ENCODE data around the gene PBLD.
"Not testable (repeated sequence)": the region's sequence is repeated elsewhere in the genome, so short reads cannot be mapped to it uniquely, and the experiment has no call there.

Gene PBLD

DNA sequence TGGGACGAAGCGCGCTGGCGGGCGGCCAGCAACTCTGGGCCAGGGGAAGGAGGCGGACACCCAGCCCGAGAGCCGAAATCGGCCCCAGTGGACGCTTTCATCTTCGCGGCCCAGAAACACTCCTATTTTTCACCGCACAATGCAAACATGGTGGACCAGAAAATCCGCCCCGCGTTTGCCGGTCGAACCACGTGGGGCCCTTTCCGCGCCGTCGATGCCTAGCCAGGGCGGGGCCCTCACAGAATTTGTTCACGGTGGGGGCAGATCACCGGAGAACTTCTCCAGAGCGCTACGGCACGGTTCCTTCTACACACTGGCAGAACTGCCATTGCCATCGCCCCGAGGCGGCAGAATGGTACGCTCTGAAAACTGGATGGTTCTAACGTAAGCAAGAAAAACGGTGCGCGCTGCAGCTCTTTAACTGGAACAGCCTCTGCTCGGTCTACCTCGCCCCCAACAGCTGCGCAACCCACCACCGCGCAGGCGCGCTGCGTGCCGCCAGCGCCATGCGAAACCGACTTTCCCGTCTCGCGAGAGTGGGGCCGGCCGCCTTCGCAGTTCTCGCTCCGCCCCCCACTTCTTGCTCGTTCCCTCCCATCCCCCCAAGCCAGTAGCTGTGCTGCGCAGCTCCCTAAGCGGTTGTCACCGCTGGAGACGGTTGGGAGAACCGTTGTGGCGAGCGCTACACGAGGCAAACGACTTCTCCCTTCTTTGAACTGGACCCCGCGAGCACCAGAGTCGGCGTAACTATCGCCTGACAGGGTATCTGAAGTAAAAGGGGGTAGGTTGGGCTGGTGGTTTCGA lies 1.1 kb downstream of the PBLD start, which contains the start of gene HNRNPH3:
HNRNPH3 (plus strand) TSS at position 610 of the 804 bp plus-strand sequence. CDS start 5,158 bp downstream, outside the sequence.
- in situ Hi-C loops (cut with HindIII; ENCODE audit: low sequenced_read_pairs), result no loop called here

DNA sequence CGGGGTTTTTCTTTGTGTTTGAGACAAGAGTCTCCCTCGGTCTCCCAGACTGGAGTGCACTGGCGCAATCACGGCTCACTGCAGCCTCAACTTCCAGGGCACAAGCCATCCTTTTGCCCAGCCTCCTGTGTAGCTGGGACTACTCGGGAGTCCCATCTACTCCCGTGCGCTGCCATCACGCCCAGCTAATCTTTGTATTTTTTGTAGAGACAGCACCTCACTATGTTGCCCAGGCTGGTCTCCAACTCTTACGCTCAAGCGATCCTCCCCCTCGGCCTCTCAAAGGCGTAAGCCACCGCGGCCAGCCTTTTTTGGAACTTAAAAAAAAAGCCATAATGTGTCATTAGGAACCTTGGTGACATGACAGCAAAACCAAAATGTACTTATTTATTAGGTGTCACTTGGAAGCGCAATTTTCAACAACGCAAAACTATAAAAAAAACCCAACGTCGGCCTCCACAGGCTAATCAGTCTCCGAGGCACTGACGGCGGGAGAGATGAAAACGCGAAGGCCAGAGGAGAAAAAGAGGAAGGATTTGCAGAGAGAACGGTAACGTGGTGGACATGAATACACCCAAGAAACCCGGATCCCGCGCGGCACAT lies 1.8 kb downstream of the PBLD start:
- in situ Hi-C loops (cut with HindIII; ENCODE audit: low sequenced_read_pairs), result no loop called here

DNA sequence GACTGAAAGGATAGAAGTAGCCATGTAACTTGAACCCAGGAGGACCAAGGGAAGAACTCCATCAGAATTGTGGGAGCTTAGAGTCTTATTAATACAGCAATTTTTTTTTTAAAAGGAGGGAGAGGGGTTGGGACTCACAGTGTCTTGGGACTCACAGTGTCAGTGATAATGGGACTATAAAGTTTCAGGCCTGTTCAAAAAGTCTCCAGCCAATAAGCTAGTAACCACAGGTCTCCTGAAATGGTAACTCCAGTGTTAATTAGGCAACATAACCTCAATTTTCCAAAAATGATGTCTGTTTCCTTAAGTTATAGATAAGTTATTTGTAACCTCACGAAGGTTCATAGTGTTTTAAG lies 3.2 kb downstream of the PBLD start:
- in situ Hi-C loops (cut with HindIII; ENCODE audit: low sequenced_read_pairs), result no loop called here

DNA sequence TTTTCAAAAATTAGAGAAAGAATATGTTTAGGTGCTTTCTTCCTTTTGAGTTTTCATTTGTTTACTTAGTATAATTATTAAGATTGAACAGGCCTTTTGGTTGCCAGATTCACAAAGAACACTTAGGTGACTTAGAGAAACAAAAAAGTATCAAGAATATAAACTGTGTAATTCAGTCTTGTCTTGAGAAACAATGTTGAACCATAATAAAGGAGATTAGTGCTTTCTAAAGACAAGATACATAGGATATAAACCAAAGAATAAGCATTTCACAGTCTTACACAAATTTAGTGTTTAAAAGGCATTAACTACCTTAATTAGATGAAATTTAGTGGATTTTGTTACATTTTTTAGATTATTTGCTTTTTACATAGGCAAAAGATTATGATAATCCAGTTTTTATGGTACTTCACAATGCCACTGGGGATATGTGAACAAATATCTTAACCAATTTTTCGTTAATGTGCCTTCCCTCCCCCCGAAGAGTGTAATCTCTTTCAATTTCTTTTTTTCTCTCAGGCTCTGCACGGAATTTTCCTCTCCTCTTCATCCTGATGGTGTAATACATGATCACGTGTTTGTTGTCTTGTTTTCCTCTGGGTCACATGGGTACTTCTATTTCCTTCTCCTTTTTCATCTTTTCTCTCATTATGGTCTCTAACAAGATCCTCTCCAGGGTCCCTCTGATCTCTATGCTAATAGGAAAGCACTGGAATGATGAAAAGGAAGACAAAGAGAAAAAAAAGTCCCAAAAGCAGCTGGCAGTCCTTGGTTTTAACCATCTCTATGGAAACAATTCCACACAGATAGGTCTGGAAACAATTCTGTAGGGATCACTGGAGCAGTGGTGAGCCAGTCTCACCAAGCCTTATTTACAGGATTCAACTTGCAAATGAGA lies 4.6 kb downstream of the PBLD start:
- in situ Hi-C loops (cut with HindIII; ENCODE audit: low sequenced_read_pairs), result no loop called here

DNA sequence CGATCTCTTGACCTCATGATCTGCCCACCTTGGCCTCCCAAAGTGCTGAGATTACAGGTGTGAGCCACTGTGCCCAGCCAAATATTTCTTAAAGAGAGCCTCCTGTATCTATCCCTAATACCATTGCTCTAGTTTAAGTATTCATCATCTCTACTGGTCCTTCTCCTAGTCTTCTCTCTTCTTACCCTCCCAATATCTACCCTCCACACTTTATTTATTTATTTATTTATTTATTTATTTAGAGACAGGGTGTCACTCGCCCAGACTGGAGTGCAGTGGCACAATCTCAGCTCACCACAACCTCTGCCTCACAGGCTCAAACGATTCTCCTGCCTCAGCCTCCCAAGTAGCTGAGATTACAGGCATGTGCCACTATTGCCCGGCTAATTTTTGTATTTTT lies 8.3 kb downstream of the PBLD start:
- in situ Hi-C loops (cut with HindIII; ENCODE audit: low sequenced_read_pairs), result not testable (repeated sequence)

DNA sequence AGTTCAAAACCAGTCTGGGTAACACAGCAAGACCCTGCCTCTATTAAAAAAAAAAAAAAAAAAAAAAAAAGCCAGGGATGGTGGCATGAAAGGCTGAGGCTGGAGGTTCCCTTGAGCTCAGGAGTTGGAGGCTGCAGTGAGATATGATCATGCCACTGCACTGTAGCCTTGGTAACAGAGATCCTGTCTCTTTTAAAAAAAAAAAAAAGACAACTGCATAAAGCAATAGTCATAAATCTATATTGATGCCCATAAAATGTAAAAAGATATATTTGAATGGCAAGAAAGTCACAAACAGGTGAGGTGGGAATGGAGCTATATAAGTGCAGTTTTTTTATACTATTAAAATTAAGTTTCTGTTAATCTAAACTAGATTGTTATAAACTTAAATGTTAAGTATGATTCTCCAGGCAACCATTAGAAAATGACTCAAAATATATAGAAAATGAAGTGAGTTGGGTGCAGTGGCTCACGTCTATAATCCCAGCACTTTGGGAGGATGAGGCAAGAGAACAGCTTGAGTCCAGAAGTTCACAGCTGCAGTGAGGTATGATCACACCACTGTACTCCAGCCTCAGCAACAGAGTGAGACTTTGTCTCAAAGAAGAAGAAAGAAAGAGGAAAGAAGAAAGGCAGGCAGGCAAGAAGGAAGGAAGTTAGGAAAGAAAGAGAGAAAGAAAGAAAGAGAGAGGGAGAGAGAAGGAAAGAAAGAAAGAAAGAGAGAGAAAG lies 14.2 kb downstream of the PBLD start:
- in situ Hi-C loops (cut with HindIII; ENCODE audit: low sequenced_read_pairs), result no loop called here

DNA sequence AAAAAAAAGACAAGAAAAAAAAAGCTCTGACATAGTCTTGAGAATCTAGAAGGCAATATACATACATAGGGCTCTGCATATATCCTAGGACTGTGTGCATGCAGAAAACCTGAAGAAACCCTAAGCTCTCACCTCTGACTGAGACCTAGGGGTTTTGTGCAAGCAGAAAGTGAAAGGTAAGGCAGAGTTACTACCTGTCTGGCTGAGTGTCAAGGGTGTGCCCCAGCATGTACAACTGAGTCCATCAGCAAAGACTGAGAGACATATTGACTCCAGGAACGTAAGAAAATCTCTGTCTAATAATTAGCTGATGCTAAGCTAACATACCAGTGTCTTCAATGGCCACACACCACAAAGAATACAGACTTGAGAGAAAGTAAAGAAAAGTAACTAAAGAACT lies 17.1 kb downstream of the PBLD start:
- in situ Hi-C loops (cut with HindIII; ENCODE audit: low sequenced_read_pairs), result no loop called here

DNA sequence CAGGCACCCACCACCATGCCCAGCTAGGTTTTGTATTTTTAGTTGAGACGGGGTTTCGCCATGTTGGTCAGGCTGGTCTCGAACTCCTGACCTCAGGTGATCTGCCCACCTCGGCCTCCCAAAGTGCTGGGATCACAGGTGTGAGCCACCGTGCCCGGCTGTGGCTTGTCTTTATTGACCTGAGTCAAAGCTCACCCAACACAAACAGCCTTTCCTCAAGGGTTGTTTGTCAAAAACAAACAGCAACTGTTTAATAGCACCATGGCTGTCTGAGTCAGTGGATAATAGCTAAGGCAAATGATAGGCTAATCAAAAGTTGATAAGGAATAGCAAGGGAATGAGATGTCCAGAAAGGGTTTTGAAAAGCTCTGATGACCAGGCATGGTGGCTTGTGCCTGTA lies 17.8 kb downstream of the PBLD start:
- in situ Hi-C loops (cut with HindIII; ENCODE audit: low sequenced_read_pairs), result not testable (repeated sequence)

DNA sequence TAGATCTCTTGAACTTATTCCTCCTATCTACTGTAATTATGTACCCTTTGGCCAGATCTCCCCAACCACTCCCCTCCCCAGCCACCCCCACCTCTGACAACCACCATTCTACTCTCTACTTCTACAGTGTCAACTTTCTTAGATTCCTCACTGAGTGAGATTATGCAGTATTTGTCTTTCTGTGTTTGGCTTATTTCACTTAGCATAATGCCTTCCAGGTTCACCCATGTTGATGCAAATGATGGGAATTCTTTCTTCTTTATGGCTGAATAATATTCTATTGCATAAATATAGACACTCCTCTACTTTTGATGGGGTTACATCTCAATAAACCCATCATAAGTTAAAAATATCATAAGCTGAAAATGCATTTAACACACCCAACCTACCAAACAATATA lies 22.2 kb downstream of the PBLD start:
- in situ Hi-C loops (cut with HindIII; ENCODE audit: low sequenced_read_pairs), result no loop called here

DNA sequence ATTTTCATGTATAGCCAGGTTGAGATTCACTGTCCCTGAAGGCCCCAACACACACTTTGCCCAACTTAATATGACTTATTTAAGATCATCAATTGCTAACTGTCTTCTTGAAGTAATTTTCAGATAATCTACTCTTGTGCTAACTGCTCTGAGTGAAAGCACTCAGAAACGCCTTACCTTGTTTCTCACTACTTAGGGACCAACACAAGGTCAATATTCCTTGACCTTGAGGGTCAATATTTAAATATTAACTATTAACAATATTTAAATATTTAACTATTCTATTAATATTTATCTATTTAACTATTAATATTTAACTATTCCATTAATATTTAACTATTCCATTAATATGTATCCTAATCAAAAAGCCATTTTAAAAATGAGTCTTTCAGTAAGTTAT lies 26.9 kb downstream of the PBLD start:
- in situ Hi-C loops (cut with HindIII; ENCODE audit: low sequenced_read_pairs), result no loop called here

DNA sequence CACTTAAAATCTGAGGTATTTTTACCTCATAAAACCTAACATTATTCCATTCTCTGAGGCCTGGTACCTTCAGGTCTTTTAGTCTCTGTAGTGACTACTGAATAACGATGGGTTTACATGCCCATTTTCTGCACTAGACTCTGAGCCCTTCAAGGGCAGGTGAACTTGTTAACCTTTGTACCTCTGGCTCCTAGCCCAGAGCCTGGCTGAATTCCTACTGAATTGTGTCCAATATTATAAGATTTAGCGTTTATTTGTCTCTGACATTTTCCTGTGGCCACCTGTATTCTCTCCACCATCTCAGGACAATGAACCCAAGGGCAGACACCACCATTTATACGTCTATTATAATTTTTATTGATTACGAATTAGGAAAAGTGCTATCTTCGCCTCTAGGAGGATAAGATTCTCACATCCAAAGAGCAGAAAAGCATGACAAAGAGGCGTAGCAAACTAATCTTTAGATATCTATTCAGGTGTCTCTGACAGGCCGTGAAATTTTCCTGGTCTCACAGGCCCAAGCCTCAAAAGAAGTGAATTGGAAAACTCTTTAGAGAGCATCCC lies 28.8 kb downstream of the PBLD start:
- in situ Hi-C loops (cut with HindIII; ENCODE audit: low sequenced_read_pairs), result no loop called here

DNA sequence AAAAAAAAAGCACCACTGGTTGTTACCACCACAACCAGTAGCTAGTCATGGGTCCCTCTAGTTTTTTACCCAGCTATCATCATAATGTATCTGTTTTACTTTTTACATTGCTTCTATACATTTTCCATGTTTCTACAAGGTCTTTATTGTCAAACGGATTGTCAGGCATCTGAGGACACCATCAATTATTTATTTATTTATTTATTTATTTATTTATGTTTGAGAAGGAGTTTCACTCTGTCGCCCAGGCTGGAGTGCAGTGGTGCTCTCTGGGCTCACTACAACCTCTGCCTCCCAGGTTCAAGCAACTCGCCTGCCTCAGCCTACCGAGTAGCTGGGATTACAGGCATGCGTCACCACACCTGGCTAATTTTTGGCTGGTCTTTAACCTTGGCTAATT lies 29.9 kb downstream of the PBLD start:
- in situ Hi-C loops (cut with HindIII; ENCODE audit: low sequenced_read_pairs), result no loop called here

DNA sequence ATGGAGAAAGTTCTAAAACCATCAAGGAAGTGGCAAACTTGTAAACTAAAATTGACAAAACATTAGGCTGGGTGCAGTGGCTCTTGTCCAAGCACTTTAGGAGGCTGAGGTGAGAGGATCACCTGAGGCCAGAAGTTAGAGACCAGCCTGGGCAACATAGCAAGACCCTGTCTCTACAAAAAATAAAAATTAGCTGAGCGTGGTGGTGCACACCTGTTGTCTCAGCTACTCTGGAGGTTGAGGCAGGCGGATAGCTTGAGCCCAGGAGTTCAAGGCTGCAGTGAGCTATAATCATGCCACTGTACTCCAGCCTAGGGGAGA lies 30.3 kb downstream of the PBLD start:
- in situ Hi-C loops (cut with HindIII; ENCODE audit: low sequenced_read_pairs), result no loop called here

DNA sequence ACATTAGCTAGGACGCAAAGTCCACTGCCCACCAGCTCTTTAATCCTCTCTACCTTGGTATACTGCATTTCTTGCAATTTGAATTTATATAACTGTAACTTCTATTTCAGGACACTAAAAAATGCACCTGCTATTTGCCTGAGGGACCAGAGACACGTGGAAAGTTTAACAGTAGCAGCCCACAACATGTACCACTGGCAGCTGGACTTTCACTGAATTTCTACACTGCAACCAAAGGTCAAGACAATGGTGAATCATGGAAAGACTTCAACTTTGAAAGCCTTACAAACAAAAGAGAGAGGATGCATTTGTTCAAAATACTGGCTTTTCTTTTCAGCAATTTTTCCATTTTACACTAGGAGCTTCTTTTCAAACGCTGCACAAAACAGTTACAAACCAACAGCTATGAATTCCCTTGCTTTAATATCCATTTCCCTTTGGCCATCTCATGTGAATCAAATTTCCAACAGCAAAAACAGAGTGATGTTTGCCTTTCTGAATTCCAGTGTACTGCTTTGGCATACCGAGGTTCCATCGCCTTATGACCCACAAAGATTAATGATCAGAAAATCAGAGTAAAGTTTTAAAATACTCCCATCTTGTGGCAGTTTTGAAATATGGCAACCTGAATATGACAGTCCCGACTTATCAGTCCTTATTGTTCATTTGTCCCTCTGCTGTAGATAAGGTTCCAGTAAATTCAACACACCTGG lies 30.8 kb downstream of the PBLD start:
- in situ Hi-C loops (cut with HindIII; ENCODE audit: low sequenced_read_pairs), result no loop called here

DNA sequence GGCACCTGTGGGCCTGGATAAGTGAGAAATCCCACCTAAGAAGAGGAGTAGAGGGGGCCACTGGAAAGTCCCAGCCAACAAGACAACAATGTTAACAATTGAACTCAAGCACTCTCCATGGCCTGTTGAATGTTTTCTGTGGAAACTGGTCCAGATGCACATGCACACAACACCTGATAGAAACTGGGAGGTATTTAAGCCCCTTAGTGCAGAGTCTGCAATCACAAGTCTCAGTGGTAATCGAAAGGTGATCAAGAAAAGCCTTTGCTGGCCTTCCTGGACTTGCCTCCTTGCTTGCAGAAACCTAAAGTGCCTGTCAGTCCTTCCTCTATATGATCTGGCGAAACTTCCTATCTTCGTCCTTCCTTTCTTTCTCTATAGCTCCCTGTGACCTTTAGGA lies 31.4 kb downstream of the PBLD start:
- in situ Hi-C loops (cut with HindIII; ENCODE audit: low sequenced_read_pairs), result no loop called here

DNA sequence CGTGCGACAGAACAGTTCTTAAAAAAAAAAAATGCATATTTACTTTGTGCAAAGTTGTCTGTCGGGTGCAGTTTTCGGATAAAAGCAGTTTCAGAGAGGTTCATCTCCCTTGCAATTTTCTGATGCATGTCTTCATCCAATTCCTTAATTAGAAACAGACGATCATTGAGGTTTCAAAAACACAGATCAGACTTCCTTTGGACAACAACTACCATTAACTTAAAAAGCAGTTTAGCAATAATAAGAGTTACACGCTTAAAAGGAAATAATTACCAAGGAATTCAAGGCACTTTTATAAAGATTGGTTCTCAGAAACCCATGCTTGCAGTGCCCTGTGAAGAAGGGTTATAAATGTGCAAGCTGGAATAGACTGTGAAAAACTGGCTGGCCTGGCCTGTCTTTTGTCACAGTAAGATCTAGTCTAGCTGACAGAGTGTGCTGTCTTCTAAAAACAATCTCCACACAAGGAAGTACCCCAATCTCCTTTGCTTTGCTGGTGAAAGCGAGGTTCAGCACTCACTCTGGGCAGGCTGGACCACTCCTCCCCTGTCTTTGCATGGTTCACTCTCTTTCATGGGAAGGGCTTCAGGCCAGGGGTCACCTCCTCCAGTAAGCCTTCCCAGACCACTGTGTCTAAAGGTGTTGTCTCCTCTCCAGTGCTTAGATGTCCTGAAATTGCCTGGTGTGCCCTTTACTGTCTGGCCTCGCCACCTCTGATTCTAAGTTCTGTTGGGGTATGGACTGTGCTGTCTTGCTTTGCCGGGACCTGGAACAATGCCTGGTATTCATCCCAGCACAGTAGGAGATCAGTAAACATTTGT lies 35.7 kb downstream of the PBLD start:
- in situ Hi-C loops (cut with HindIII; ENCODE audit: low sequenced_read_pairs), result no loop called here

DNA sequence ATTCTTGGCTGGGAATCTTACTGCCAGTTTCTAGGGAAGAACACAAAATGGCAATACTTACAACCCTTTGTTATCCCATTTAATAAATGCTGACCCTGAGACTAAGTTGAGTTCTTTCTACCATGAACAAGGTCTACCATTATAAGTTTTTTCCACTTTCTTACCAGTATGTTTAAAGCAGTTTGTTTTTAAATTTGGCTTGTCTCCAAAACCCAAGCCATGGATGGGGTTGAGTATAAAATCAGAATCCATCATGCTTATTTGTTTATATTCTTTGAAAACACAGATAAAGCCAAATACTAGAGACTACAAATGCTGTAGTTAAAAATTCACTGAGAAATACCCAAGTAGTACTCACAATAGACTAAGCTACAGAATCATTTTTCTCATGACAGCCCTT lies 42.0 kb downstream of the PBLD start:
- in situ Hi-C loops (cut with HindIII; ENCODE audit: low sequenced_read_pairs), result no loop called here

DNA sequence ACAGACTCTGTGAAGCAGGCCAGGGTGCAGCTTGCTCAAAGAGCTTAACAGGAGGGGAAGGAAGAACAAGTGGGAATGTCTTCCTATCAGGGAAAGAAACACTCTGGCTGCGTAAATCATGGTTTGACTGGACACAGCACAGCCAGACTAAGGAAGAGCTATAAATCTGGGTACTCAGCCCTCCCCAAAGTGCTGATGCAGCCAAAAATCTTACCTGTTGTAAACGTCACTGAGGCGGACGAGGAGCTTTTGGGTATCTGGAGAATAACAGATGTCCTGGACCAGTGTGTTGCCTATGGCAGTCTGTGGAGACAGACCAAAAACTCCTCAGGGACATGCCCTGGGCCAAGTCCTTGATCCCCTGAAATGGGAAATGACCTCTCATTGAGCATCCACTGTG lies 44.0 kb downstream of the PBLD start:
- in situ Hi-C loops (cut with HindIII; ENCODE audit: low sequenced_read_pairs), result no loop called here
